H4 (cell line): ENCODE data around the gene LENG8. TPM values are rescaled to one million over a fixed set of nuclear protein-coding genes. Genes with fewer than 3 reads are reported as not detected.

Source experiments
- DNase-seq: peaks from one replicate; pipeline ENCODE4 v3.0.0-alpha.2; 2015; ENCODE audit warnings: low spot score
- total RNA-seq: library from RNA; depleted of rRNA; stranded (reverse); fragments of >200 nt; shearing (Covaris generic); gene quantifications from 2 replicates; pipeline ENCODE4 v1.2.3, GENCODE V29; 2014

The LENG8 gene
- total RNA-seq, 1 experiment from 2014 or later, result 4.6 TPM

GRCh38 chr19:54422136-54422535 is 26.9 kb upstream of the LENG8 start:
- DNase-seq, result no peak

- no peak for DNase-seq
These were observed 24.8 kb upstream of the LENG8 start for GRCh38 chr19:54424201-54424600.

GRCh38 chr19:54424660-54425381 is 24.2 kb upstream of the LENG8 start:
- DNase-seq, result no peak

GRCh38 chr19:54425382-54425723 is 23.6 kb upstream of the LENG8 start:
- DNase-seq, result no peak

GRCh38 chr19:54426291-54426931 is 22.6 kb upstream of the LENG8 start:
- DNase-seq, result no peak

GRCh38 chr19:54427586-54427985 is 21.4 kb upstream of the LENG8 start:
- DNase-seq, result no peak

GRCh38 chr19:54428323-54429175 is 20.4 kb upstream of the LENG8 start:
- DNase-seq, result no peak

GRCh38 chr19:54429176-54429495 is 19.9 kb upstream of the LENG8 start:
- no peak for DNase-seq

- DNase-seq, result no peak
These were observed 19.3 kb upstream of the LENG8 start for GRCh38 chr19:54429545-54430227.

GRCh38 chr19:54430306-54431254 is 18.4 kb upstream of the LENG8 start:
- DNase-seq, result no peak

- no peak for DNase-seq
These were observed 17.7 kb upstream of the LENG8 start for GRCh38 chr19:54431255-54431838.

GRCh38 chr19:54432144-54432738 is 16.8 kb upstream of the LENG8 start:
- no peak for DNase-seq

- no peak for DNase-seq
These were observed 15.3 kb upstream of the LENG8 start for GRCh38 chr19:54433697-54434096.

- no peak for DNase-seq
These were observed 14.7 kb upstream of the LENG8 start for GRCh38 chr19:54434112-54434872.

GRCh38 chr19:54434873-54435214 is 14.2 kb upstream of the LENG8 start:
- DNase-seq, result no peak

- DNase-seq, result no peak
These were observed 13.4 kb upstream of the LENG8 start for GRCh38 chr19:54435551-54436016.

GRCh38 chr19:54436031-54436523 is 12.9 kb upstream of the LENG8 start:
- DNase-seq, result no peak

GRCh38 chr19:54436628-54437252 is 12.3 kb upstream of the LENG8 start:
- no peak for DNase-seq
